NOMO-1 treated with dmso at 0.1 percent for 144 hours (cell line): ENCODE measurements around the gene MTHFD2L.
"Not testable (repeated sequence)": the region's sequence is repeated elsewhere in the genome, so short reads cannot be mapped to it uniquely, and the experiment has no call there.

Experiments
- DNase-seq: peaks from one replicate; lab custom pipeline; 2025; ENCODE audit not compliant: unreplicated experiment; lab: John Stamatoyannopoulos, UW

The MTHFD2L gene

DNA sequence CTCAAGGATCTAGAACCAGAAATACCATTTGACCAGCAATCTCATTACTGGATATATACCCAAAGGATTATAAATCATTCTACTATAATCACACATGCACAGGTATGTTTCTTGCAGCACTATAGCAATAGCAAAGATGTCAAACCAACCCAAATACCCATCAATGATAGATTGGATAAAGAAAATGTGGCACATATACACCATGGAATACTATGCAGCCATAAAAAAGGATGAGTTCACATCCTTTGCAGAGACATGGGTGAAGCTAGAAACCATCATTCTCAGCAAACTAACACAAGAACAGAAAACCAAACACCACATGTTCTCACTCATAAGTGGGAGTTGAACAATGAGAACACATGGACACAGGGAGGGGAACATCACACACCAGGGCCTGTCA, 25.7 kb upstream of the MTHFD2L start:
- DNase-seq = not testable (repeated sequence)

DNA sequence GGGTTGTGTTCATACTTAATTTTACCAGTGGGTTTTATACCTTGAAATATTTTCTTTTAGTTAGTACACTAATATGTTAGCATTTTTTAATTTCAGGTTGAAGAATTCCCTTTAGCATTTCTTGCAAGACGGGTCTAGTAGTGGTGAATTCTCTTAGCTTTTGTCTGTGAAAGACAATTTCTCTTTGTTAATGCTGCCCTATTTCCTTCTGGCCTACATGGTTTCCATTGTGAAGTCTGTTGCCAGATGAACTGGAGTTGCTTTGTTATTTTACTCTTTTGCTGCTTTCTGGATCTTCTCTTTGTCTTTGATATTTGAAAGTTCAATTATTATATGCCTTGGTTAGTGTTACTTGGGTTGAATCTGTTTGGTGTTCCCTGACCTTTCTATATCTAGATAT, 25.0 kb upstream of the MTHFD2L start:
- no peak for DNase-seq

GRCh38 chr4:74133786-74134499, 24.0 kb upstream of the MTHFD2L start:
- DNase-seq = peak; percentile 16

DNA sequence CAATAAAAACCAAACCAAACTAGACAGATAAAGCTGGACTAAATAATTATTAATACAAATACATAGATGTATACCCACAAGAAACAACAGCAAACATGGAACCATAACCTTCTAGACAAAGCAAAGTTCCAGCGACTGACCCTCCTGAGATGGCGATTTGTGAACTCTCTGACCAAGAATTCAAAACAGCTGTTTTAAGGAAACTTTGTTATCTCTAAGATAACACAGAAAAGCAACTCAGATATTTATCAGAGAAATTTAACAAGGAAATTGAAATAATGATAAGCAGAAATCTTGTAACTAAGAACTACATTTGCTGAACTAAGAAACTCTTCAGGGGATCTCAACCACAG, 23.4 kb upstream of the MTHFD2L start:
- DNase-seq = no peak

- DNase-seq = no peak
These were observed 11.3 kb upstream of the MTHFD2L start for GRCh38 chr4:74146581-74147129.

DNA sequence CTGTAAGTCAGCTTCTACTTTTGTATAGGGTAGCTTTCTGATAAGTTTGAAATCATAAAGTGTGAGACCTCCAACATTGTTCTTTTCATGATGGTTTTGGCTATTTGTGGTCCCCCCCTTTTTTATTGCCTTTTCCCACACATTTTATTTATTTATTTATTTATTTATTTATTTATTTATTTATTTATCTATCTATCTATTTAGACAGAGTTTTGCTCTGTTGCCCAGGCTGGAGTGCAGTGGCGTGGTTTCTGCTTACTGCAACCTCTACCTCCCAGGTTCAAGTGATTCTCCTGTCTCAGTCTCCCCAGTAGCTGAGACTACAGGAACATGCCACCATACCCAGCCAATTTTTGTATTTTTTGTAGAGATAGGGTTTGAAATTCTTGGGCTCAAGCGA, 9.7 kb upstream of the MTHFD2L start:
- no peak for DNase-seq

GRCh38 chr4:74152836-74153235, 5.1 kb upstream of the MTHFD2L start:
- no peak for DNase-seq

GRCh38 chr4:74156521-74156920, 1.4 kb upstream of the MTHFD2L start:
- DNase-seq = no peak

GRCh38 chr4:74157154-74157553, 764 bp upstream of the MTHFD2L start:
- DNase-seq = no peak

DNA sequence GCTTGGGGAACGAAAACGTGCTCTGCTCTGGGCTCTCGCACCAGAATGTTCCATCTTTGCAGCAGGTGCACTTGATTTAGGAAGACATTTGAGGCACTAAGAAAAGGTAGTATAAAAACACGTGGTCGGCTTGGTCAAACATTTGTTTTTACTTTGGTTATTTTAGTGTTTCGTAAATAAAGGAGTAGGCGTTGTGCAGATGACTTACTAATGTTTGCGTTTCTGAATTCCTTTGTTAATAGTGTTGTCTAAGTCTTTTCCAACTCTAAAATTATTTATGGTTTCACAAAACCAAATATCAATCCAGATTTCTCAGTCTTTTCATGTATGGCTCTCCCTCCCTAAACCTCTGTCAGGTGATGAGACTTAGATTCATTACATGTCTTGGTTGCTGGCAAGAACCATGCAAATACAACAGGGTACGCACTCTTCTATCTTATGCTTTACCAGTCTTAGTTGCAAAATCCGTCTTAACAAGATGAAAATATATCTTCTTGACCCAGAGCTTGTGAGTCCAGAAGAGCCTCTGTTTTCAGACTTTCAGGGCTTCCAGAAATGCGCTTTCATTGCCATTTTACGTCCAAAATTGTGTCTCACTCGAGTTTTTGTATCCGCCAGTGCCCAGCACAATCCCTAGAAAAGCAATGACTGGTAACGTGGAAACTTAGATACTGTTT, 686 bp downstream of the MTHFD2L start:
- no peak for DNase-seq

- no peak for DNase-seq
These were observed 1.3 kb downstream of the MTHFD2L start for GRCh38 chr4:74159143-74159709.

DNA sequence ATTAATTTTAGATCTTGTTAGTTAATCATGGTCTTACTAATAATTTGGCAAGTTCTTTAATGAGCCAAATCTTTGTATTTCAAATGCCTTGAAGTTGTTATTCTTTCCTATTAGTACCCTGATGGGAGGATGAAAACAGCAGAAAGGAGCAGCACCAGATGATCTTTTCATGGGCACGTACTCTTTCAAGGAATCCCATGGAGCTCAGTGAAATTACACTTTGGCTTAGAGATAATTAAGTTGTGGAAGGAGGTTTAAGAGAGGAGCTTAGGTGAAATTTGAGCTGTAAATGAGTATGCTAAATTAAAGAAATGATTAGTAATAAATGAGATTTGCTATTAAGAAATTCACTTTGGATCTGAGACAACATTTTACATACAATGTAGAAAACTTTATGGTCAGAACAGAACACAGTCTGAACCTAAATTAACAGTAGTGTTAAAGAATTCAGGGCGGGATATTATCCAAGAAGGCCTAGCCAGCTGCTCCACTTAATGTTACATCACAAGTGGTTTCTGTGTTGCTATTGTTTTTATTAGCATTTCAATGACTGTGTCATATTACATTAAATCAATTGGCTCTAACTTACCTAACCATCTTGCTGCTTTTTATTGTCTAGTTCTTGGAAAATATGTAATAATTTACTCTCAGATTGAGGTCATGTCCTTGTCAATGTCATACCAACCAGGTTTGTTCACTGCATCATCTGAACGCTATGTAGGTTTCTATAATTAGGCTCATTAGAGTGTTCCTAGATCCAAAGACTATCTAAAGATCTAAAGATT, 3.9 kb downstream of the MTHFD2L start:
- no peak for DNase-seq

DNA sequence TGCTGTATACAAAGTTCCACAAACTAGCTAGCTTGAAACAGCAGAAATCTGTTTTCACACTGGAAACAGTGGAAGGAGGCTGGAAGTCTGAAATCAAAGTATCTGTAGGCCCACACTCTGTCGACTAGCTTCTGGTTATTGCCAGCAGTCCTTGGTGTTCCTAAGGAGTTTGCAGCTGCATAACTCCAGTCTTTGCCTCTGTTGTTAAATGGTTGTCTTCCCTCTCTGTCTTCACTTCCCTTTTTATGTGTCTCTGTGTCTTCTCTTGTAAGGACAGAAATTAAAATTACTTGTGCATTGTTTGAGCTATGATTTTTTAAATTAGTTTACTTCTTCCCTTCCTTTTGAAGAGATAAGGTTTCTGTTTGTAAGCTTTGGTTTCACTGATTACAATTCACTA, 8.2 kb downstream of the MTHFD2L start:
- DNase-seq = no peak

DNA sequence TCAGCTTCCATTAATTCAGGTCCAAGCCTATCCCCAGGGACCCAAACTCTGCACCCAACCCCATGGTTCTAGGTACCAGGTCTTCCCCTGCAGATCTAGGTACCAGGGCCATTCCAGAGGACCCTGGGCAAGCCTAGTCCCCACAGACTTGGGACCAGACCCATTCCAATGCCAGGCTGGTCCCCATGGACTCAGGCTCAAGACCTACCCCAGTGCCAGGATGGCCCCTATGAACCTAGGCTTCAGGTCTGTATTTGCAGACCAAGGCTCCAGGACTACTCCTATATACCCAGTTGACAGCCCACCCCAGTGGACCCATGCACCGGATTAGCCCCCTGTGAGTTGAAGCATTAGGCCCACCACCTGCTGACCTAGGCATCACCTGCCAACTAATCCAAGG, 8.9 kb downstream of the MTHFD2L start:
- no peak for DNase-seq

DNA sequence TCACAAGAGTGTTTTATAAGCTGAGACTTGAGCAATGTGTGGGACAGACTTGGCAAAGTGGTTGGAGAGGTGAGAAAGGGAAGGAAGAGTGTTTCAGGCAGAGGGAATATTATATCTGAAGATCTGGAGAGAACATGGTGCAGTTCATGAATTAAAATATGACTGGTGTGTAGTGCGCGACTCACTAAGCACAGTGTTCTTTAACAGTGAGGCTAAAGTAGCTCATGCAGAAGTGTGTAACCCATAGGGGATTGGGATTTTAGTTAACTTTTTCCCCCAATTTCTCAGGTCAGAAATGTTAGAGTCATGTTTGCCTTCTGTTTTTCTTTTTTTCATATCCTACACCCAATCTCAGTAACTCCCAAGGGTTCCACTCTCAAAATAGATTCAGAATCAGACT, 9.7 kb downstream of the MTHFD2L start:
- DNase-seq = no peak

DNA sequence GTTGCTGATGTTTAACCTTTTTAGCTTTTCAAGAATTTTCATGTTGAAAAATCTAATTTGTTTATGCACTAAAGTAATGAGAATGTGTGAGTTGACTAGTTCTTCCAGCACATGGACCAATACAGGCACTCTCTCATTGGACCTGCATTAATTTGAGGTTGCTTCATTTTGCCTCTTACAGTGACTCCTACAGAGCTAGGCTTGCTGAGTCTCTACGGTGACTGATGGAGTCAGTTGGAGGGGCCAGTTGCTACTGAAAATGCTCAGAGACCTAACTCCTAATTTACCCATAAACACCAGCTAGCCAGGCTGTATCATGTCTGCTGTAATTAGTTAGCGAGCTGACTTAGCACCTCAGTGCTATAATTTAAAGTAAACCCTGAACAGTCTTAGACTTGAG, 10.9 kb downstream of the MTHFD2L start:
- DNase-seq = no peak

GRCh38 chr4:74173321-74173720, 15.4 kb downstream of the MTHFD2L start:
- DNase-seq = no peak

- no peak for DNase-seq
These were observed 16.5 kb downstream of the MTHFD2L start for GRCh38 chr4:74174421-74174820.

DNA sequence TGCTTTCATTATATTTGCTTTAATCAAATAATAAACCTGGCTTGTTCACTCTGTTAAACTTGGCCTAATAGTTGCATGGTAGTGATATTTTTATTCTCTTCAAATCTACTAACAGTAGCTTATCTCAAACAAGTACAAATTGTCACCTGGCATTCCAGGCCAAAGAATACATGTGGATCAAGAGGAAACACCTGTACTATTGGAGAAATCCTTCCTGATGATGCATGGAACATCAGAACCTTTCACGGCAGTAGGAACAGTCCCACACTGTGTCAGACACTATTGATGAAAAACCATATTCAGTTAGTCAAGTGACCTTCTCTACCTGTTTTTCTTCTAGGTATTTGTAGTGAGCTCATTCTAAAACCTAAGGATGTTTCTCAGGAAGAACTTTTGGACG, 17.0 kb downstream of the MTHFD2L start:
- no peak for DNase-seq

DNA sequence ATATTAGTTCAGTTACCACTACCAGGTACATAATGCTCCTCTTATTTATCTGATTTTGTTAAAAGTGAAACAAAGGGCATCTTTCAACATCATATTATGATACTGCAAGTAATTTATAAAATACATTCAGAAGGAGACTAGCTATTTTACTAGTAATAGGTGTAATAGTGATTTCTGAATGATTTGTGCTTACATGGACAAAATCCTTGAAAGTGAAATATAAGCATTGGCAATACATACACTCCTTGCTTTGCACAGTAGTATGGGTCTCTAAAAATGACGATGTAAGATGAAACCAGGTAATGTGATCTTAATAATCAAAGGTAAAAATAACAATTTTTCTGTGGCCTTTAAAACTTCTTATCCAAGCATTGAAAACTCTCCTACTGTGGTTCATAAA, 17.5 kb downstream of the MTHFD2L start:
- no peak for DNase-seq

DNA sequence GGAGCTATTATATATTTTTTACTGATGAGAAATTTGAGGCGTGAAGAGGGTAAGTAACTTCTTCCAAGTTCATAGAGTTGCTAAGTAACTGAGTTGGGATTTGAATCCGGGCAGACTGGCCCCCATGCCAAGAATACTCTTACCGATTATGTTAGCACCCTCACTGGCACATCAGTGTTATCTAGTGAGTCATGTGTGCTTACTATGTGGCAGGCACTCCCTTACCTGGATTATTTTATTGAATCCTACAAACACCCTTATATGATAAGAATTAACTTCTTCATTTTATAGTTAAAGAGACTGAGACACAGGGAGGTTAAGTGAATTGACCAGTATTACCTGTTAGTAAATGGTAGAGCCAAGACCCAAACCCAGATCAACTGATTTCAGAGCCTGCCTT, 20.9 kb downstream of the MTHFD2L start:
- no peak for DNase-seq

DNA sequence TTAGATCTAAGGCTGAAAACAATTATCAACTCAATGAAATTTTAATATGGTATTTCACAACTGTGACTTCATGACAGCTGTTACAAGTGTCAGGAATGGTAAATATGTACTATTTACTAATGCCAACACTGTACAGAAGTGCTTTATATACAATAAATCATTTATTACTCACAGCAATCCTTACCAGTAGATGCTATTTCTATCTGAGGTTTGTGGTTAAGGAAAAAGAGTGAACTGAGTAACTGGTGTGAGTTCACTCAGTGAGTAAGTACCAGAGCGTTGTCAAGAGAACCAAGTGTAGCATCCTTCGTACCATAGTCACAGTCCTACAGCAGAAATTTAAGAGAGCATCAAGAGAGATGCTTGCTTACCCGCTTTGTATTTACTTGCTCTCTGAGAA, 23.3 kb downstream of the MTHFD2L start:
- no peak for DNase-seq
